Dedifferentiated amniotic fluid mesenchymal stem cell (primary cell): ENCODE measurements around the gene ZNF610.
A peak's percentile ranks its signal among the peaks of the same experiment; 100 is the strongest.

Source experiments
- DNase-seq: peaks from one replicate; pipeline ENCODE4 v3.0.0-alpha.2; 2016; ENCODE audit errors: extremely low spot score

ZNF610 gene

GRCh38 chr19:52397310-52398080 lies 61.5 kb downstream of the ZNF610 start, which contains the start of gene ZNF528:
TSS of gene ZNF528 (plus strand) at chr19:52397849. CDS start at chr19:52402014, 4,165 bp downstream.
- peak; percentile 93 for DNase-seq

- DNase-seq = no peak
Measured at GRCh38 chr19:52398081-52398441, 62.0 kb downstream of the ZNF610 start.

- DNase-seq = no peak
Measured at GRCh38 chr19:52410276-52410675, 74.2 kb downstream of the ZNF610 start.

- no peak for DNase-seq
Measured at GRCh38 chr19:52415711-52416110, 79.7 kb downstream of the ZNF610 start.
